SK-N-MC (cell line): Measurements from ENCODE around the gene ZFP69B.

ENCODE experiments used
- EZH2 ChIP-seq: fragments of 200-600 bp; sonication (generic); IDR thresholded peaks from one replicate; pipeline ENCODE4 v1.6.1; 2017; ENCODE audit warnings: antibody characterized with exemption
- FOXP2 ChIP-seq: optimal IDR thresholded peaks from 2 replicates; pipeline ENCODE3; 2011; ENCODE audit warnings: mild to moderate bottlenecking, moderate library complexity; ENCODE audit not compliant: insufficient read depth; ENCODE audit errors: extremely low read length, control extremely low read depth
- POLR2AphosphoS5 ChIP-seq: IDR thresholded peaks from 2 replicates; pipeline ENCODE4 v1.6.1; 2012; ENCODE audit warnings: mild to moderate bottlenecking, low read depth, low read length, borderline replicate concordance

DNA sequence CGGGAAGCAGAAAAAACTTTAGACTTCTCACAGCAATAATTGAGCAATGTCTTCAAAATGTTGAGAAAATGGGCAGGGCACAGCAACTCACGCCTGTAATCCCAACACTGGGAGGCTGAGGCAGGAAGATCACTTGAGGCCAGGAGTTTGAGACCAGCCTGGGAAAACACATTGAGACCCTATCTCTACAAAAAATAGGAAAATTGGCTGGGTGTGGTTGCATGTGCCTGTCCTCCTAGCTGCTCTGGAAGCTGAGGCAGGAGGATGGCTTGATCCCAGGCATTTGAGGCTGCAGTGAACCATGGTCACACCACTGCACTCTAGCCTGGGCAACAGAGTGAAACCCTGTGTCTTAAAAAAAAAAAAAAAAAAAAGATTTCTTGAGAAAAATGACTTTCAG, 19.1 kb downstream of the ZFP69B start:
- TF ChIP-seq POLR2AphosphoS5 (no peak), EZH2 (no peak), FOXP2 (no peak)
